Hindlimb muscle (tissue), 1 donor: ENCODE data around the gene AHDC1. TPM values are rescaled to one million over a fixed set of nuclear protein-coding genes. Genes with fewer than 3 reads are reported as not detected.
A peak's percentile ranks its signal among the peaks of the same experiment; 100 is the strongest.
"Not testable (repeated sequence)": the region's sequence is repeated elsewhere in the genome, so short reads cannot be mapped to it uniquely, and the experiment has no call there.

Experiments
- DNase-seq: peaks from one replicate; pipeline ENCODE4 v3.0.0-alpha.2; 2013
- polyA plus RNA-seq: library from polyadenylated mRNA; unstranded; fragments of 120-200 nt; gene quantifications from one replicate; pipeline ENCODE4 v1.2.1, GENCODE V29; 2013; ENCODE audit not compliant: insufficient read length

The AHDC1 gene
- polyA plus RNA-seq, 1 donor = 128 TPM

DNA sequence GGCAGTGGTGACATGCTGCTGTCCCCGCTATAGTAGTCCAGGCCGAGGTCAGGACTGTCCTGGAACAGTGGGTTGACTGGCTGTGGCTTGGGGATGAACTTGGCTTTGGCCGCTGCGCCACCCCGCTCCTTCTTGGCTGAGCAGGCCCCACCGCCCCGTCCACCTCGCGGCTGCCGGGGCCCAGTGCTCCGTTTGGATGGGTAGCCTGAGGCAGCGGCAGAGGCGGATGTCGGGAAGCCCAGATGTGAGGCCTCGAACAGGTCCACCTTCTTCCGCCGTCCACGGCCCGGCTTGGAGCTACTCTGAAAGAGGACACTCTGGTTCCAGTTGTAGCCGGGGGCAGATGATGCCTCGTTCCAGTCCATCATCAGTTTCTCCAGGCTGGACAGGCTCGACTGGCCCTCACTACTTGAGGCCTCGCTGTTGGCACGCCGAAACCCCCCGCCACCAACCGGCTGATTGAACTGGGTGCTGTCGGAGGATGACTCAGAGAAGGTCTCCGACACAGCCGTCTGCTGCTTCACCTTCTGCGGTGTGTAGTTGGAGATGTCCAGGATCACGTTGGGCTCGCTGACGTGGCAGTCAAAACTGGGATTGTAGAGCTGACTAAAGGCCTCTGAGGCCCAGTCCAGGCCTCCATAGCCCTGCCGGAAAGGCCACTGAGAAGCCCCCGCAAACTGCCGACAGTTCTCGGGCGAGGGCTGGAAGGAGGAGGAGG is 55.6 kb downstream of the AHDC1 start:
- DNase-seq = no peak

DNA sequence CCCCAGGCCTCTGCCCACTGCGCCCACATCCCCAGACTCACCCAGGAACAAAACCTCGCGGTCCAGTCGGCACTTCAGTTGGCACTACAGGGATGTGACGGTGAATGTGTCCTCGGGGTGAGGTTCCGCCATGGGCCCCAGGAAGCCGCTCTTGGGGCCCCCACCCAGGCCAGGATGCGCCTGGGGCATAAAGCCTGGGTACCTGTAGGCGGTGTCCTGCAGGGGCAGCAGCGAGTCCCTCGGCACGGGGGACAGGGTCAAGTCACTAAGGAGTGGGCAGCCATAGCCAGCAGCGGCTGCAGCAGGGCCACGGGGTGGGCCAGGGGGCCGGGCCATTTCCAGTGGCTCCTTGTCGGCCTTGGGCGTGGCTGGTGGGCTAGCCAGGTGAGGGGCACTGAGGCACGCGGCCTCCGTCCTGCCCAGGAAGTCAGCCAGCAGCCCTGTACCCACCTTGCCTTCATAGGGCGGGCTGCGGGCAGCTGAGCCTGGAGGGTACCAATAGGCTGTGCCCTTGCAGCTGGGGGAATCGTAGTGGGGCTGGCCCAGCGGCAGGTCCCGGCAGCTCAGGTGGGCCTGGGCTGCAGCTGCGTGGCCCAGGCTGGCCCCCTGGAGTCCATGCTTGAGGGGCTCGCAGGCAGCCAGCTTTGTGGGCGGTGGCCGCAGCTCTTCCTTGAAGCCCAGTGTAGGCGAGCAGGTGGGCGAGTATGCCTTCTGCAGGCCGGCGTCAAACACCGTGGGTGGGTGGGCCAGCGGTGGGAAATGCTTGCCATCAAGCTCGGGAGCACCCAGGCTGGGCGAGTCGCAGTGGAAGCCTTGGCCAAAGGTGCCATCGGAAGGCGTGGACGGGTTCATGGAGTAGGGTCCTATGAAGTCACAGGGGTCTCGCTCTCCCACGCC is 56.5 kb downstream of the AHDC1 start:
- DNase-seq = no peak

DNA sequence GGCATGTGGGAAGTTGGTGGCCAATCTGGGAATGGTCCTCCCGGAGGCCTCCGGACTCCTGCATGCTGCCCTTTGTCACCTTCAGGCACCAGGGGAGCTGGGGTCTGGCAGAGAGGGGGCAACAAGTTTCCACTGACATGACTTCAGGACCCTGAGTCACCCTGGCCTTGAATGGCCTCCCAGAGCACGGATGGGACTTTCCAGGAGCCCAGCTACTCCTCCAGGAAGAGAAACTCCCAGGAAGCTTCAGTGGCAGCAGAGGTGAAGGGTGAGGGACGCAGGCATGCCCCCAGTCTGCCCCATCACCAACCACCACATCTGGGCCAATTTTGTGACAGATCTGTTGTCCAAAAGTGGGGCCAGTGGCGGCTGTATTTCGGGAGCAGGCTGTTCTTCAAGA is 58.1 kb downstream of the AHDC1 start:
- DNase-seq = no peak

DNA sequence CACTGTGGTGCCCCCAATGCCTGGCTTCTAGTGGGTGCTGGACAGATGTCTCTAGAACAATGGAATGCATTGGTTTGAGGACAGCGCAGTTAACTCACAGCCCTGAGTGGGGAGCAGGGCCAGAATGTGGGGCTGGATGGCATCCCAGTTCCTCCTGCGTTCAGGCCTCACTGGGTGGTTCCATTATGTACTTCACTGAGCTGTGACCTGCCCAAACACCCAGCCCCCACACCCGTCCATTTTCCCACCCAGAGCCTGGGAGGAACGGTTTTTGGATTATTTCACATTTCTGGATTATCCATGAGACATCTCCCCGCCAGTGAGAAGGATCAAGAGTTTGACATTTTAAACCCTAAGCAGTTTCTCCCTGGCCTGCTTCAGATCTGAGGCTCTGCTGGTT is 58.7 kb downstream of the AHDC1 start:
- DNase-seq = peak; percentile 78

DNA sequence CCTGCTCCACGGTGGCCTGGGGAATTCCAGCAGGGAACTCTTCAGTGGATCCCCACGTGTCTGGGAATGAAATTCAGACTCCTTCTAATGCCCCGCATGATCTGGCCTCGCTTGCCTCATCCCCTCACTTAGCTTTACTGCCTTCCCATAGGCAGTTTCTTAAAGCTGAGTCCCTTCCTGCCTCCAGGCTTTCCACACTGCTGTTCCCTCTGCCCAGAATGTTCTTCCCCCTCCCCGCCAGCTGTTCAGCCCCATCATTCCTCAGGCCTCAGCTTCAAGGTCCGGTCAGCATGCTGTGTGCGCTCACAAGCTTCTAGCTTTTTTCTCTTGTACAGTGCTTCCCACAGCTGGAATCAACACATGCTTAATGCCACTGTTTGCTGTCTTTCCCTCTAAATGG is 59.1 kb downstream of the AHDC1 start:
- no peak for DNase-seq

DNA sequence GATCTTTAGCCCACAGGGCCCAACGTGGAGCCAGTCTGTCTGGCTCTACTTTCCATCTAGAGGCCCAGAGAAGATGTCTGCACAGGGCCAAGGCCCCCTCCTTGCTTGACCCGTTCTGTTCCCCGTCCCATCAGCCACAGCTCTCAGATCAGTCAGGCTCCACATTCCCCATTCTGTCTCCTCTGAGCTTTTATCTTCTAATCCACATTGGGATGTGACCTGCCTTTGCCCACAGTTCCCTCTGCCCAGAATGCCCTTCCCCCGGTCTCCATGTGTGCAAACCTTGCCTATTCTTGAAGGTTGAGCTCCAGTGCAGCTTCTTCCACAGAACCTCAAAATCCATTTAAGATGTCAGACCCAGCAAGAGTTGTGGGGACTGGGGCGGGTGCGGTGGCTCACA is 60.7 kb downstream of the AHDC1 start:
- no peak for DNase-seq

DNA sequence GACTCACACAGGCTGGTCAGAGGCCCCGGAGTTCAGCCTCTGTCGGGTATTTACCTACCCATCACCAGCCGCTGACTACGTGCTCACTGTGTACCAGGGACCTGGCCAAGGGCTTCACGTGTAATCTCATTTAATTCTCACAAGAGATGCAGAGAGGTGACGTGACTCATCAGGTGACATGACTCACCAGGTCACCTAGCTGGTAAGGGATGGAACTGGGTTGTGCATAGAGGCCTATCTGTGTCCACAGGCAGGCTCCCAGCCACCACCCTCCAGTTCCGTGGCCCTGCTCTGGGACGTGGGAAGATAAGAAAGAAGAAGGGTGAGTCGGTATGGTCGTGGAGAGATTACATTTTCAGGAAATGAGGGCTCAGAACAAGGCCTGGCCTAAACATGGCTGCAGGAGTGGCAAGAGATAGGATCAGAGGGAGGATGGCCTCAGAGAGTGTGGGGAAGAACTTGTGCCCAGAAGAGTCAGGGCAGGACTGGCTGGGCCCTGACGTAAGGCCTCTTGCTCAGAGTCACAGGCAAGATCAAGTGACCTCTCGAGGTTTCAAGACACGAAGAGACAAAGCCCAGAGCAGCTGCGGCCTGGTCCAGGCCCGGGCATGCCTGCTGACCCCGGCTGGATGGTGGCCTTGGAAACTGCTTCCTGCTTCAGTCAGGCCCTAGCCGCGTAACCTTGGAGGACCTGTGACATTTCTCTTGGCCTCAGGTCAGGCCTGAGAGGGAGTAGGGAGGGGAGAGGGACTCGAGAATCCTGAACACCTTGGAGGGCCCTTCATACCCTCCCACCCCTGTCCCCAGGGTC is 61.3 kb downstream of the AHDC1 start:
- DNase-seq = no peak

DNA sequence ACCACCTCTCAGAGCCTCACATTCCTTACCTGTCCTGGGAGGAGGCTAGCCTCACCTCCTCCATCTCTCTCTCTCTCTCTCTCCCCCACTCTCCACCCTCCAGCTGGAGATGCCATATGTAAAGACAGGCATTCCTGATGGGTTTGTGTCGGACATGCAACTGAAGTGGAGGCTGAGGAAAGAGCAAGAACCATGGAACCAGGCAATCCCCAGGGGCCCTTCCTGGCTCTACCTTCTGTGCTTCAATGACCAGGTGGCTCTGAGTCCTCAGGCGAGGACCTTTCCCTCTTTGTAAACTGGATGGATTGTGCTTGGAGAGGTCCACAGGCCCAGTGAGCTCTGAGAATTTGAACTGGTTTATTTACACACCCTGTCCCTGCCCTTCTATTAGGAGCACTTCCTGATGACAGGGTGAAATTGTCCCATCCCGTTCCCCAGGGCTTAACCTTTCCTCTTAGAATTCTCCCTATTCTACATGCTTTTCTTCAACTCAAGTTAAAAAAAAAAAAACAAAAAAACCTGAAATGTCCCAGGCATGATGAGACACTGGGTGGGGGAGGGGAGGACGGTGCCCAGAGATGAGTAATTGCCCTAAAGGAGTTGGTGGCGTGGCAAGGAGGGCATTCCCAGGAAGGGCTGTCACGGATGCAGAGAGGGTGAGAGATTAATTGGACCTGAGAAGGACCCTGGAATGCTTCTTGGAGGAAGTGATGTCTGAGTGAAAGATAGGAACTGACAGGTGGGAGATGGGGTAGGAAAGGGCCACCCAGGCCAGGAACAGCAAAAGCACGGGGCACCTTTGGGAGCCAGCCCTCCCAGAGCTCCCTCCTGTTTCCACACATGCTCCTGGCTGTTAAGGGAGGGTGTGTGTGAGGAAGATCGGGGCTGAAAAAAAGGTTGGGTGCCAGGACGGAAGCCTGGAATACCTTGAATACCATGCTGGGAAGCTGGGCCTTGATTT is 63.8 kb downstream of the AHDC1 start:
- DNase-seq = no peak

DNA sequence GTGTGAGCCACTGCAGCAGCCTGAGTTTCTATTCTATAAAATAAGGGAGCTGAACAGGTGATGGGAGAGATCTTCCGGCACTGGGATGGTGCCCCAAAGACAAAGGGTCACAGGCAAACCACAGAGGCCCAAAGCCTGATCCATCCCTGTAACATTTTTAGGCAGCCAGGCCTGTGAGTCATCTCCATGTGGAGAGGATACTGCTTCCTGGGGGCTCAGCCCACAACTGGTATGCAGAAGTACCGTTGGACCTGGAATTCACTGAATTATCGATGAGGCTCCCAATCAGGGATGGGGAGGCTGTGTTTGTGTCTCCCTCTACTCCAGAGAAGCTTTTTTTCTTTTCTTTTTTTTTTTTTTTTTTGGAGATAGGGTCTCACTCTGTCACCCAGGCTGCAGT is 65.2 kb downstream of the AHDC1 start:
- no peak for DNase-seq

DNA sequence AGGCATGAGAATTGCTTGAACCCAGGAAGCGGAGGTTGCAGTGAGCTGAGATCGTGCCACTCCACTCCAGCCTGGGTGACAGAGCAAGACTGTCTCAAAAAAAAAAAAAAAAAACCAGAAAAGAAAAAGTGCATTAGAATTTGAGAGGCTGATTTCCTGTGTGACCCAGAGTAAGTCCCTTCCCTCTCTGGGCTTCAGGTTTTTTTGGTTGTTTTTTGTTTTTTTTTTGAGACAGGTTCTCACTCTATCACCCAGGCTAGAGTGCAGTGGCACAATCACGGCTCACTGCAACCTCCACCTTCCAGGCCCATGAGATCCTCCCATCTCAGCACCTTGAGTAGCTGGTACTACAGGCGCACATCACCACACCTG is 65.7 kb downstream of the AHDC1 start:
- DNase-seq = not testable (repeated sequence)

DNA sequence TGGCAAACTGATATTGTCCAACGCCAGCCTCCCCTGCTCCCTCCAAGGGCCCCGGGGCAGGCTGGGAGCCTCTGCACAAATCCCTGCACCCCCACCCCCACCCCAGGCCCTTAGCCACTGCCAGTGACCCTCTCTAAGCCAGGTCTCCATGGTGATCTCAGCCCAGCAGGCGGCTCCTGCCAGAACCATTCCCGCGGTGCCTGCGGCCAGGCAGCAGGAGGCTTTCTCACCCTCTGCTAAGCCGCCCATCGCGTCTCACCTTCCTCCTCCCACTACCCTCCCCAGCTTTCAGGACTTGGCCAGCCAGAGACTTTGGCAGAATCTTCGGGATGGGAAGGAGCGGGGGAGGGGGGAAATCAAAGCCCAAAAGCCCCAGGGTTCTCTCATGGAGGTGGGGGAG is 67.2 kb downstream of the AHDC1 start:
- DNase-seq = peak; percentile 79

DNA sequence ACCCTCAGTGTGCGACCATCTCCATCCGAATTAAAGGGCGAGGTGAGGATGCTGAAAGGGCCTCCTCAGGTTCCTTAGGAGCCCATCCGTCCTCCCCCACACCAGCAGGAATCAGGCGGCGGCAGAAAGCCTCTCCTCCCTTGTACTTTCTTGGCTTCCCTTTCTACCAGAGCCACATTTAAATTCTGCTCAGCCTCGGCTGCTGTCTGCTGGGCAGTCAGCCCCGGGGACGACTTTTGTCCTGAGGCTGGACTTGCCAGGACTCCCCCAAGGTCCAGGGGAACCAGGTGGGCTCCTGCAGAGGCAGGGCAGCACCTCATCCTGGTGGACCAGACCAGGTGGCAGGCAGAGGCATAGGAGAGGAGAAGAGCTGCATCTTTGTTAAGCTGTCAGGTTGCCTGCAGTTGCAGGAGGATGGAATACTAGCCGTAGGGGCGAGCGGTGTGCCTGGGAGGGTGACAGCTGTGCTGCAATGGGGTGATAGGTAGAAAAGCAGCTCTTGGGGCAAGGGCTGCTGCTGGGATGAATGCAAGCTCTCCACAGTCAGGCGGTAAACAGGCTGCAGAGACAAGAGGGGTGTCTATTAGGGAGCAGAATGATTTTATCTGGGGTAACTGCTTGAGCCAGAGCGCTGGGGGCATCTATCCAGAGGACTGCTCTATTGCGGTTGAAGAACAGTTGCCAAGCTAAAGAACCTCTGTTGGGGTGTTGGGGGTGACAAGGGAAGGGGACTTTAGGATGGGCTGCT is 67.8 kb downstream of the AHDC1 start:
- DNase-seq = no peak

DNA sequence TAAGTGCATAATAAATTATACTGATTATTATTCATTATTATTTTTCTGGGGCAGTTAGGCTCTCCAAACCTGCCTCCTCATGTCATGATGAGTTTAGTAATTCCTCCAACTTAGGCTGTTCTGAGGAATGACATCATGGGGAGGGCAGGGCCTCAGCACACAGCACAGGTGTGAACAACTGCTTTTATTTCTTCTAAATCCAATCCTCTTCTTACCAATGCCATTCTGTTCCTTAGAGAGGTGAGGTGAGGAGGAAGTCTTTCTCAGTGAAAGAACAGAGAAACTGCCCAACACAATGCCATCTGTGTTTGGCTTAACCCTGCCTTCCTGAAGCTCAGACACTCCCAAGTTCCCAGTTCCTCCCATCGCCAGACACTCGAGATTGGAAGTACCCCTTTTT is 68.6 kb downstream of the AHDC1 start:
- DNase-seq = no peak

DNA sequence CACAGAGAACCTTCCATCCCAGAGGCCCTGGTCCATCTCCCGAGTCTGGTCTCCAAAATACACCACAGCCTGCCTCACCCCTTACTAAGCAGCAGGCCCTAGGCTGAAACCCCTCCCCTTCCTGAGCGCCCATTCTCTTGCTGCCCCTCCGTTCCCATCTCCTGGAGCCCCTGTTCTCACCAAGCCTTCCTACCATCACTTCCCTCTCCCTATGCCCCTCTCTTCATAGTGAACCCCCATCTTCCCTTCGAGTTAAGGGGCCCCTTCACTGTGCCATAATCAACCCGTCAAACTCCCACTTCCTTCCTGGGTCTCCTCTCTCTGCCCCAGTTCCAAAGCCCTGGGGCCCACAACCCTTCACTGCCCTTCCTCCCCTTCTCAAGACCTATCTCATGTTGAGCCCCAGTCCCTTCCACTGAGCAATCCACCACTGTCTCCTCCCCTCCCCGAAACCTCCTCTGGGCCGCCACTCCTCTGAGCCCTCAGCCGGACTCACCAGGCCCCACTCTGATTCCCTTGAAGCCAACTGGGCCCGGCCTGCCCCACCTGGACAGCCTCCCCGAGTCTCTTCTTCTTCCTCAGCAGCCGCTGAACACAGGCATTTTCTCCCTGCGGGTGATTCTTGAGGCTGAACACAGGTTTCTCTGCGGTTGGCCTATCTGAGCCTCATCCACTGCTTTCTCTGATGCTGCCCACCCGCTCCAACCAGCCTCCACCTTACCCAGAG is 71.8 kb downstream of the AHDC1 start:
- no peak for DNase-seq

DNA sequence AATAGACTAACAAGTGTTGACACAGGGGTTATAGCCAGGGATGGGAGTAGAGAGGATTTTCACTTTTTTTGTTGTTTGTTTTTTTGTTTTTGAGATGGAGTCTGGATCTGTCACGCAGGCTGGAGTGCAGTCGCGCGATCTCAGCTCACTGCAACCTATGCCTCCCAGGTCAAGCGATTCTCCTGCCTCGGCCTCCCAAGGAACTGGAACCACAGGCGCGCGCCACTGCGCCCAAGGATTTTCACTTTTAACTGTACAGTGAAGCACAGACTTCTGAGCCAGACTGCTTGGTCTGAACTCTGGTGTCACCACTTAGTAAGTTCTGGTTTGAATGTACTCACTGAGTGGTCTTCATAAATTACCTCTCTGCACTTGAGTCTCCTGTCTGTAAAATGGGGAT is 73.8 kb downstream of the AHDC1 start:
- DNase-seq = no peak

DNA sequence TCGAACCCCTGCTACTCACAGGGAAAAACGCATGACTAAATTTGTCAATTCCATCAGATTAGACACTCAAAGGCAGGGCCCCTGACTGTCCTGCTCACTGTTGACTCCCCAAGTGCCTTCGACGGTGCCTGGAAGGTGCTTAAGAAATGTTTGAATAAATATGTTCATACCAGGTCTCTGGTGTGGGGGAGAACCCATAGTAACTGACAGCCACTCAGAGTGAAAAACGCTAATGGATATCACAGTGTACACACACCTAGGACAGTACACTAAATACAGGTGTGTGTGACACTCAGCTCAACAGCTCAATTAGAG is 74.3 kb downstream of the AHDC1 start:
- no peak for DNase-seq

DNA sequence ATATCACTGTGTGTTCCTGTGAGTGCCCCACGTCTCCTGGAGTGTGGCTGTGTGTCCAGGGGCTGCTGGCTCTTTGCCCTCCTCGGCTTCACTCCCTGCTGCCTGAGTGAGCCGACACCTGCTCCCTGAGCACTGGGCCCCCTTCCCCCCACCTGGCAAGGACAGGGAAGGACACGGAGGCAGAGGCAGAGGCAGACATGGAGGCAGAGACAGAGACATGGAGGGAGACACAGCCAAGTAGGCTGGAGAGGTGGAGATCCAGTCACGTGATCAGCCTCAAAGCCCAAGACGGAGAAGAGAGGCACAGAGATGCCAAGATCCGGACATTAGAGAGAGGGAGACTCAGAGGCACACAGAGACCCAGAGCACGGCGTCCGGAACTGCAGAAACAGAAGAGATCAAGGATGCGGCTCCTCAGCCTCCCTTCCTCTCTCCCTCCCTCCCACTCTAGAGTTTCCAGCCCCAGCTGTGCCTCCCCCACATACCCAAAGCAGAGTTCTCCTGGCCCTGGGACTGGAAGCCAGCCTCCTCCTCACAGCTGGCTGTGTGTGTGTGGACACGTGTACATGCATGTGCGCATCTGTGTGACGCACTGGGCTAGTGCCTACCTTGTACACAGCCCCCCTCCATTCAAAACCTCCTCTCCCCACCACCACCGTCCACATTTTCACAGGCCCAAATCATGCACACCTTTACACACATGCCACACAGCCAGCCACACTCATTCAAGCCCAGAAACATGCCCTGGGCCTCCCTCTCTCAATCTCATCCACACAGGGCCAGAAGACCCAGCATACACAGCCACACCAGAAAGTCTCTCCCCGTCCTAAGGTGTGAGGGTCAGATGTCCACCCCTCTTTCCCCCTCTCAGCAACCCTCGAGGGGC is 74.9 kb downstream of the AHDC1 start:
- DNase-seq = peak; percentile 93

DNA sequence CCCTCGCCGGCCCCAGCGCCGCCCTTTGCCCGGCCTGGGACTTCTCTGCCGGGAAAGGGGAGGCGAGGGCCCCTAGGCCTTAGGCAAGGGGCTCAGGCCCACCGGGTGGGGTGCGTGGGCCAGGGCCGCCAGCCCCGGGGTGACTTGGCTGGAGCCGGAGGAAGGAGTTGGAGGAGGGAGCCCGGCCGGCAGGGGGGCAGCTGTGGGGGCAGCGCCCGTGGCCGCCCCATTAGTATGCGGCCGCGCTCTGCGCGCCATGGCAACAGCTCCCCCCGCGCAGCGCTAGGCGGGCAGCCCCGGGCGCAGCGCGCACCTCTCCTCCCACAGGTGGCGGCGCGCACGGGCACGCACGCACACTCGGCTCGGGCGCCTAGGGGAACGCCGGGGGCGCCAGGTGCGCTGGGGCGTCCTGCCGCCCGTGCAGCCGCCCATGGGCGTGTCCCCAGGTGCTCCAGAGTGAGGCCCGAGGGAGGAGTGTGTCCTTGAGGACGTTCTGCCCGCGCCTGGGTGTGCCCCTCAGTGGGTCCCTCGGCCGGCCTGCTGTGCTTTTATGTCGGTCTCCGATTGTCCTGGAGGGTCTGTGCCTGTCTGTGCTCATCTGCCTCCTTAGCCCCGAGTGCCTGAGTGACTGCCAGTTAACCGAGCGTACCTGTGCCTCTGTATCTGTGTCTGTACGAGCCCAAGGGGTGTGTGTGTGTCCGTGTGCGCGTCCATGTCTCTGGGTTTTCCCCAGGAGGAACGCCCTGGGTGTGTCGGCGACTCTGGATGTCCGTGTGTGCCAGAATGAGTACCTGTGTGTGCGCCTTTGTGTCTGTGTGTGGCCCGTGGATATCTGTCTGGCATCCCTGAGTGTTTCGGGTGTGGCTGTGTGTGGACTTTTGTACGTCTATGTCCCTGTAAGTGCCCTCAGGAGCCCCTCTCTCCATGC is 75.8 kb downstream of the AHDC1 start:
- peak; percentile 58 for DNase-seq
